ENCODE measurements around the gene FAM131A.

The FAM131A gene, protein sequence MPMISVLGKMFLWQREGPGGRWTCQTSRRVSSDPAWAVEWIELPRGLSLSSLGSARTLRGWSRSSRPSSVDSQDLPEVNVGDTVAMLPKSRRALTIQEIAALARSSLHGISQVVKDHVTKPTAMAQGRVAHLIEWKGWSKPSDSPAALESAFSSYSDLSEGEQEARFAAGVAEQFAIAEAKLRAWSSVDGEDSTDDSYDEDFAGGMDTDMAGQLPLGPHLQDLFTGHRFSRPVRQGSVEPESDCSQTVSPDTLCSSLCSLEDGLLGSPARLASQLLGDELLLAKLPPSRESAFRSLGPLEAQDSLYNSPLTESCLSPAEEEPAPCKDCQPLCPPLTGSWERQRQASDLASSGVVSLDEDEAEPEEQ

DNA sequence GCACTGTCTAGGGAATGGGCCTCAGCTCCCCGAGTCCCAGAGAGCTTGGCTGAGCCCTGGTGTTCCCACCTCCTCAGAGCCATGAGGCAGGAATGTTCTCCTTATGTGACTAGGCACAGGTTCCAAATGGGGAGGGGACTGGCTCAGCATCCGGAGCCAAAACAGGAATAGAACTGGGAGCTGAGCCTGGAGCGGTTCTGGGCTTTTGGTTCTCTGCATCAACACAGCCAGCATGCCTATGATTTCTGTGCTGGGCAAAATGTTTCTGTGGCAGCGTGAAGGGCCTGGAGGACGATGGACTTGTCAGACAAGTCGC is at the start of gene FAM131A:
Gene FAM131A, plus strand, starts transcription at position 202 of the 316 bp plus-strand sequence. Its CDS starts 31 bp downstream, at position 233.
- DNase-seq, result no peak

DNA sequence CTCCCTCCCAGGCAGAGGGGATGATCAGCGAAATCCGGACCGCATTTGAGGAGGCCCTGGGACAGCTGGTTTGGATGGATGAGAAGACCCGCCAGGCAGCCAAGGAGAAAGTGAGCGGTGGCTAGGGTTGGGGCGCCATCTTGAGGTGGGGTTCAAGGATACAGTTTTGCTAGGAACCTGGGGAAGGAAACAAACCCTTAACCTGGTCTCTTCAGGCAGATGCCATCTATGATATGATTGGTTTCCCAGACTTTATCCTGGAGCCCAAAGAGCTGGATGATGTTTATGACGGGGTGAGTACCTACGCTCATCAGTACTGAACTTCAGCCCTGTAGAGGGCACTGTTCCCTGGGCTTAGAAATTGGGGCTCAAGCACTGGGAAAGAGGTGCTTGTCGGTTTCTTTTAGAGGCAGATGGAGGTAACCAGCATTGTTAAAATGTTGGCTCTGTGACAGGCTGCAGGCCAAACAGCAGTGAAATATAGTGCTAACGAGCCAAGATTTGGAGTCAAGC is 47.9 kb upstream of the FAM131A start:
- DNase-seq, result no peak

DNA sequence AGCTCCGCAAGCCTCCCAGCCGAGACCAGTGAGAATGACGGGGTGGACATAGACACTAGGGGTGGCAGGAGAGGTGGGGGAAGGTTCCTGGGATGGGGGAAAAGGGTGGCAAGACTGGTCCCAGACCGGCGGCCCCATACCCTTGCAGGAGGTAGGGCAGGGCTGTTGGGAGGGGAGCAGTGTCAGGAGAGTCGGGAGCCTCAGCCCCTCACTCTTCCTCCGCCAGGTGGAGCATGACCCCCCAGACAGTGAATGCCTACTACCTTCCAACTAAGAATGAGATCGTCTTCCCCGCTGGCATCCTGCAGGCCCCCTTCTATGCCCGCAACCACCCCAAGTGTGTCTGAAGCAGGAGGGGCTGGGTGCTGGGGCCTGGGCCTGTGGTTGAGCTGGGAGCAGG is 47.1 kb upstream of the FAM131A start:
- no peak for DNase-seq

DNA sequence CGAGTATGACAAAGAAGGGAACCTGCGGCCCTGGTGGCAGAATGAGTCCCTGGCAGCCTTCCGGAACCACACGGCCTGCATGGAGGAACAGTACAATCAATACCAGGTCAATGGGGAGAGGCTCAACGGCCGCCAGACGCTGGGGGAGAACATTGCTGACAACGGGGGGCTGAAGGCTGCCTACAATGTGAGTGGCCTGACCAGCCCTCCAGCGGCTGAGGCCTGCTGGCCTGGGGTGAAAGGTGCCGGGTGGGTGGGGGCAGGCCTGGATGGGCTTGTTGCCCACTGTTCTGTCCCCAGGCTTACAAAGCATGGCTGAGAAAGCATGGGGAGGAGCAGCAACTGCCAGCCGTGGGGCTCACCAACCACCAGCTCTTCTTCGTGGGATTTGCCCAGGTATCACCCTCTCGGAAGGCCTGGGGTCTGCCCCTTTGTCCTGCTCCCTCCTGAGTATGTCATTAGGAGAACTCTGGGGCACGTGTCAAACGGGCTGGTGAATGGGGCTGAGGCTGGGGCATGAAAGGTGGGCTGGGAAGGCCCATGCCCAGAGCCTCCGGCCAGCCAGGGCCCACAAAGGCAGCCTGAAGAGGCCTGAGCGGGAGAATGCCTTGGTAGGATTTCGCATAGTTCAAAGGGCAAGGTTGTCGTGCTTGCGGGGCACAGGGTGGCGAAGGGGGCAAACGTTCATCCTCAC is 46.2 kb upstream of the FAM131A start:
- no peak for DNase-seq

DNA sequence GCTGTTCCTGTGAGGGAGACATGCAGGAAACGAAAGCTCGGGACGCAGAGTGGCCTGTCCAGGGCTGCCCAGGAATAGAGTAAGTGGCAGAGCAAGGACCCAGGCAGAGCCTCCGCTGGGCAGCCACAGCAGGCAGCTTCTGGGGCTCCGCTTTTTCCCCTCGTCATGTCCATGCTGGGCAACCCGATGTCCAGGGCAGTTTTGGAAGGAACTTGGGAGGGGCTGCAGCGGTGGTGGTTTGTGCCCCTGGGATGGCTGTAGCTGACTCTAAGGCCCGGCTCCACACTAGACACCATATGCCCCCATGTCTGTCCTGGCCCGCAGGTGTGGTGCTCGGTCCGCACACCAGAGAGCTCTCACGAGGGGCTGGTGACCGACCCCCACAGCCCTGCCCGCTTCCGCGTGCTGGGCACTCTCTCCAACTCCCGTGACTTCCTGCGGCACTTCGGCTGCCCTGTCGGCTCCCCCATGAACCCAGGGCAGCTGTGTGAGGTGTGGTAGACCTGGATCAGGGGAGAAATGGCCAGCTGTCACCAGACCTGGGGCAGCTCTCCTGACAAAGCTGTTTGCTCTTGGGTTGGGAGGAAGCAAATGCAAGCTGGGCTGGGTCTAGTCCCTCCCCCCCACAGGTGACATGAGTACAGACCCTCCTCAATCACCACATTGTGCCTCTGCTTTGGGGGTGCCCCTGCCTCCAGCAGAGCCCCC is 45.5 kb upstream of the FAM131A start:
- no peak for DNase-seq

DNA sequence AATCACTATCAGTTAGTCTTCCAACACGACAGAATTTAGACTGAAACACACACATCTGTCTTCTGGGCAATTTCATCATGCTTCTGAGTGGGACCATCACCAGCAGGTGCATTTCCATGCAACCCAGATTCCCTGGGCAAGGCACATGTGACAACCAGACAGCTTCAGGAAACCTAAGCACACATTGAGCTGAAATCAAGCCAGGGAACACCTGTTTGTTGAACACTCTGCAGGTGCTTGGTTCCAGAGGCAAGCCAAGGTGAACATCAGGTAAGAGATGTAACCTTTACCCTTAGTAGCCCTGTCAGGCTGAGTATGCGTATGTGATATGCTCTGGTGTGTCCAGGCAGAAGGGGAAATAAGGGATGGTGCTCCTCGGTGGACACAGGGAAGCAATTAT is 41.6 kb upstream of the FAM131A start:
- no peak for DNase-seq

DNA sequence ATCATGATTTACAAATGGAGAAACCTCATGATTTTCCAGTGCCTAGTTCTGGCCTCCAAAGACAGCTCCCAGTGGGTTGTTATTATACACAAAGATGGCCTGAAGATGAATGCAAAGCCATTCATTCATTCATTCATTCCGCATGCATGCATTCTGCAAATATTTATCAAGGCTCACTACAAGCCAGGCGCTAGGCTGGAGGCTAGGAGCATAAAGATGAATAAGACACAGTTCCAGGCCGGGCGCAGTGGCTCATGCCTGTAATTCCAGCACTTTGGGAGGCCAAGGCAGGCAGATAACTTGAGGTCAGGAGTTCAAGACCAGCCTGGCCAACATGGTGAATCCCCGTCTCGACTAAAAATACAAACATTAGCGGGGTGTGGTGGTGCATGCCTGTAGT is 40.8 kb upstream of the FAM131A start:
- no peak for DNase-seq

DNA sequence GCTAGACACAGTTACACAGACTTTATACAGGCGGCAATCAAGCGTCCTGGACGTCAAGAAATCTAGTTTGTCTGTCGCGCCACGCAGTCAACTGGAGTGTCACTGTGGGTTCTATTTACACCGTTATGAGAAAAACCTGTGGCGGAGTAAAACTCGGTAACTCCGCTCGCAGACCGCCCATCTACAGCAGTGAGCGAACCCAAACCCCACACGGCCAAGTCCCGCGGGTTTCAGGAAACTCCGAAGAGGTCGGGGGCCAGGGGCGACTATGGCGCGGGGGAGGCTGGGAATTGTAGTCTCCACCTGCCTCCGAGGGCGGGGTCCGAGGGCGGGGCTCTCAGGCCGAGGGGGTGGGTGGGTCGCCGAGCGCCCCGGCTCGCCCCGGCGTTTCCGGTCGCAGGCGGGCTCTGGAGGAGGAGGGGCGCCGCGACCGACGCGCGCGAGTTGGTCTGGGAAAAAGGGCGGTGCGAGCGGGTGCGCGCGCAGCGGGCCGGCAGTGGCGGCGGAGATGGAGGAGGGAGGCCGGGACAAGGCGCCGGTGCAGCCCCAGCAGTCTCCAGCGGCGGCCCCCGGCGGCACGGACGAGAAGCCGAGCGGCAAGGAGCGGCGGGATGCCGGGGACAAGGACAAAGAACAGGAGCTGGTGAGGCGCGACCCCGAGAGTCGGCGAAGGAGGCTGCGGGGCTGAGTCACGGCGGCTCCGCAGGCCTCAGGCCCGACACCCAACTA is 38.5 kb upstream of the FAM131A start, which contains the start of gene PSMD2:
Gene PSMD2, plus strand, starts transcription at position 483 of the 729 bp plus-strand sequence. Its CDS starts 26 bp downstream, at position 509.
- DNase-seq, result peak; percentile 86

DNA sequence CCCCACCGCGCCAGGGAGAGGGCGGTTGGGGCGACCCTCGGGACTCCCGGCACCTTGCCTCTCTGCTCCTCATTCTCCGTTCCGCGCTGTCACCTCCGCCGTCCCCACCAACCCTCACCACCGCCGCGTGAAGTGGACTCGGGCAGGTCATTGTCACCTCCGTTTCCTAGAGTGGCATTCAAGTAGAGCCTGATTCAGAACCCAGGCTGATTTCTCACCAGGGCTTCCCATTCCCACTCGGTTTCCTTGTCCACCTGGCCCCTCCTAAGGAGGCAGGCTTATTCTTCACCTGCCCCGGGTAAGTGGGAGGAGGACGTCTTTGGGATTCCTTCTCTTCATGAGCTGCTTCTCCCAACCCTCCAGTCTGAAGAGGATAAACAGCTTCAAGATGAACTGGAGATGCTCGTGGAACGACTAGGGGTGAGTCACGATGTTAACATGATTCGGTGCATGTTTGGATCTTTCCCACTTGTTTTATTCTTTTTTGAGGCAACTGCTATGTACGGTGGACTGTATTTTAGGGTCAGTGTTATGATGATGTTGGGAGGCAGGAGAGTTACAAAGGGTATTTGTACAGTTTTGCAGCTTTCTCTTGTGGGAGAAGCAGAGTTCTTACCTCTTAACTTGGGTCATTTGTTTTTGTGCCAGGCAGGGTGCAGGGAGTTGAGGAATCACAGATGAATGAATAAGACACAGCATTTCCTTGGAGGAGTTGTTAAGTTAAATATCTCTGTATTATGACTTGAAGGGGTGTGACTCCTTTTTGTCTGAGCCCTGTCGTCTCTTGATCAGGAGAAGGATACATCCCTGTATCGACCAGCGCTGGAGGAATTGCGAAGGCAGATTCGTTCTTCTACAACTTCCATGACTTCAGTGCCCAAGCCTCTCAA is 37.7 kb upstream of the FAM131A start:
- DNase-seq, result no peak

DNA sequence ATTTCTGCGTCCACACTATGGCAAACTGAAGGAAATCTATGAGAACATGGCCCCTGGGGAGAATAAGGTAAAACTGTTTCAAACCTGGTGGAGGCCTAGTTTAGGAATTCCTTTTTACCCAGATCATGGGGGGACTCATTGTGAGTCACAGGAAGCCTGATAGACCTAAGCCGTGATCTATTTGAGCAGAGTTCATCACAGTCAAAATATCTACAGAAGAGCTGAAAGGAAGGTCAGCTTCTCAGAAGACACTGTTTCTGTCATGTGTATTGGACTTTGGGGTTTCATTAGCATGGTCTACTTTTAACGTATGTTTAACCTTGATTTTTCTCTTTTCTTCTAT is 37.1 kb upstream of the FAM131A start:
- DNase-seq, result no peak

DNA sequence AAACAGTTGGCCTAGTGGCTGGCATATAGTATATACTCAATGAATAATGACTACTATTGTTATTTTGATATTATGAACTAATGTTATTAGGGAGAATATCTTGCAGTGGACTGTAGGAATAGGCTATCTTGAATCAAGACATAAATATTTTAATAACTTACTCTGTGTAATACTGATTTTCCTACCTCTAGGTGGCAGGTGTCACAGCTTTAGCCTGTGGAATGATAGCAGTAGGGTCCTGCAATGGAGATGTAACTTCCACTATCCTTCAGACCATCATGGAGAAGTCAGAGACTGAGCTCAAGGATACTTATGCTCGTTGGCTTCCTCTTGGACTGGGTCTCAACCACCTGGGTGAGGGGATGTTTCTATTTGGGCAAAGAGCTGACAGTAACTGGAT is 31.8 kb upstream of the FAM131A start:
- no peak for DNase-seq

DNA sequence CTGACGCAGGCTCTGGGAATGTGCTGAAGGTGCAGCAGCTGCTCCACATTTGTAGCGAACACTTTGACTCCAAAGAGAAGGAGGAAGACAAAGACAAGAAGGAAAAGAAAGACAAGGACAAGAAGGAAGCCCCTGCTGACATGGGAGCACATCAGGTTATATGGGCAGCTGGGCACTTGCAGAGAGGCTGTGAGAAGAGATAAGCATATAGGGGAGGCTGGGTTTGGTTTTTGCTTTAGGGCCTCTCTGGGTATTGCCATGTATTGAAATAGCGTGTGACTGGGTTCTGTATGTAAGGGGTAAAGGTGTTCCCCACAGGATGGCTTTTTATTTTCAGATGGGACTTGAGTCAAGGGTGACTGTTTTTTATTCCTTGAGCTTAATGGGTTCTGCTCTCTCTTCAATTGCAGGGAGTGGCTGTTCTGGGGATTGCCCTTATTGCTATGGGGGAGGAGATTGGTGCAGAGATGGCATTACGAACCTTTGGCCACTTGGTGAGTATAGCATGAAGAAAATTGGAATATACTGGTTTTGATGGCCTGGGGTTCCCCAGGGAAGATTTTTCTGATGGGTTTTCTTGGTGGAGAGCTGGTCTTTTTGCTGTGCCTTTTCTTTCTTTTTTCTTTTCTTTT is 30.9 kb upstream of the FAM131A start:
- DNase-seq, result no peak

DNA sequence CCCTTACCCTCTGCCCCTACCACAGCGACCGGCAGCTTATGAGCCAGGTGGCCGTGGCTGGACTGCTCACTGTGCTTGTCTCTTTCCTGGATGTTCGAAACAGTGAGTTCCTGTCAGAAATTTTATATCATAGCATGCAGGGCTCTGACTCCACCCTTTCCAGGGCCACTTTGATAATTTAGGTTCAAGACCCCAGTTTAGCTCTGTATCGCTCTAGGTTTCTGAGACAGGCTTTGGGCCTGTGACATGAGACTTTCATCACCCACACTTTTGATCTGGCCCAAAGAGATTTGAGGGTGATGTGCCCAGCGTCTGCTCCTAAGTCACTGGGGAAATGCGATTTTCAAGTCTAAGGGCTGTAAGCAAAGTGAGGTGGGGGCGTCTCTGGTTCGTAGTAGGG is 29.5 kb upstream of the FAM131A start:
- no peak for DNase-seq

DNA sequence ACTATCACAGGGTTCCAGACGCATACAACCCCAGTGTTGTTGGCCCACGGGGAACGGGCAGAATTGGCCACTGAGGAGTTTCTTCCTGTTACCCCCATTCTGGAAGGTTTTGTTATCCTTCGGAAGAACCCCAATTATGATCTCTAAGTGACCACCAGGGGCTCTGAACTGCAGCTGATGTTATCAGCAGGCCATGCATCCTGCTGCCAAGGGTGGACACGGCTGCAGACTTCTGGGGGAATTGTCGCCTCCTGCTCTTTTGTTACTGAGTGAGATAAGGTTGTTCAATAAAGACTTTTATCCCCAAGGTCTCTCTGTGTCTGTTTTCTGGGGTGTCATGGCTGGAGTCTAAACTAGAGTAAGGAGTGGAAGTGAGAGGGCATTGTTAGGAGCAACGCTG is 28.7 kb upstream of the FAM131A start:
- DNase-seq, result no peak

DNA sequence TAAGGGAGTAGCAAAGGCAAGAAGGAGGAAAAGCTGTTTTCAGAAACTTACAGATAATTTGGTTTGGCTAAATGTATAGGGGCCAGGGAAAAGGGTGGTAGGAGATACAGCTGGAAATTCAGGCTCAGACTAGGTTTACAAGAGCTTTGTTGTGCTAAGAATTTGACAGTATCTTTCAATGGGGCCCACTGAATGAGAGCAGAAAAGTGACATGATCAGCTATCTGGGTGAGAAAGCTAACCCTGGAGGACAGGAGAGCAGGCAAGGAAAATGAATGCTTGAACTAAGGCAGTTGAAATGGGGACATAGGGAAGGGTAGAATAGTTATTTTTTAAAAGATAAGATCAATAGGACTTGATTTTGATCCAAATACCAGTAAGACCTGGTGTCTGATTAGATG is 25.8 kb upstream of the FAM131A start:
- no peak for DNase-seq

DNA sequence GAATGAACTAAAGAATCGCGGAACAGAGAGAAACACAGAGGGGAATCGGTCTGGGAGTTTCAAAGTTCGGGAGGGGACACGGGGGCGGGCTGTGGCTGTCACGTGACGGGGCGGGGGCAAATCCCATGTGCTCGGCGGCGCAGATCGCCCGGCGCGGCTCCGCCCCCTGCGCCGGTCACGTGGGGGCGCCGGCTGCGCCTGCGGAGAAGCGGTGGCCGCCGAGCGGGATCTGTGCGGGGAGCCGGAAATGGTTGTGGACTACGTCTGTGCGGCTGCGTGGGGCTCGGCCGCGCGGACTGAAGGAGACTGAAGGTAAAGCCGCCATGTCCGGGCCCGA is 23.1 kb upstream of the FAM131A start, which contains the start of gene EIF4G1:
Gene EIF4G1, plus strand, starts transcription at position 244 of the 337 bp plus-strand sequence. CDS start 1,191 bp downstream, outside the sequence.
- DNase-seq, result no peak

DNA sequence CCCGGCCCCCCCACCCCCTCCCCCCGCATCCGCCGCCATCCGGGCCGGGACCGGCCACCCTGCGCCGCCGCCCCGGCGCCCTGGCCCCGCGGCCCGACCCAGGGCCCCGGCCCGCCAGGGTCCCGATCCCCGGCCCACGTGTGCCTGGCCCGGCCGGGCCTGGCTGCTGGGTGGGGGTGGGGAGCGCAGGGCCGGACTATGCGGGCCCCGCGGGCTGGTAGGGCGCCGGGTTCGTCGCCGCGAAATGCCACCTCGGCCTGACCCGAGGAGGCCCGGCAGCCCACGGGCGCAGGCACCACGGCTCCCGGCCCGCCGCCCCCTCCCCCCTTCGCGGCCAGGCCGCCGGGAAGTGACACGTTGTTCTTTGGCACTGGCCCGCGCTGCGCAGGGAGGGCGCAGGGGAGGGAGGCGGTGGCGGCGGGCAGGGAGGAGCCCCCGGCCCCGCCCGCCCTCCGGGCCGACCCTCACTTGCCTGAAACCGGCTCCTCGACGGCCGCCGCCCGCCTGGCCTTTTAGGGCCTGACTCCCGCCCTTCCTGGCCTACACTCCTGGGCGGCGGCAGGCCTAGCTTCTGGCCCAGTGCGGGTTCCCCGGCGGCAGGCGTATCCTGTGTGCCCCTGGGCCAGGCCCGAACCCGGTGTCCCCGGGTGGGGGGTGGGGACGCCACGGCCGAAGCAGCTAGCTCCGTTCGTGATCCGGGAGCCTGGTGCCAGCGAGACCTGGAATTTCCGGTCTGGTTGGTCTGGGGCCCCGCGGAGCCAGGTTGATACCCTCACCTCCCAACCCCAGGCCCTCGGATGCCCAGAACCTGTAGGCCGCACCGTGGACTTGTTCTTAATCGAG is 22.5 kb upstream of the FAM131A start:
- DNase-seq, result no peak

DNA sequence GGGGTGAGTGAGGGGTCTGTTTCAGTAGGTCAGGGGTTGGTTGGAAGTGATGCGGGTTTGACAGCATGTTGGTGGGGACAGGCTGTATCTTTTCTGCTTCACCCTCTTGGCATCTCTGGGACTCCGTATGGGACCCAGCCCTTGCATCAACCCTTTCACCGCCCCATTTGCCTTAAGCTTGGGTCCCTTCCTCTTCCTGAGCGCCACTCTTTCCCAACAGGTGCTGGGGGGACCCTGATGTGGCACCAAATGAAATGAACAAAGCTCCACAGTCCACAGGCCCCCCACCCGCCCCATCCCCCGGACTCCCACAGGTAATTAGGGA is 21.9 kb upstream of the FAM131A start:
- no peak for DNase-seq

DNA sequence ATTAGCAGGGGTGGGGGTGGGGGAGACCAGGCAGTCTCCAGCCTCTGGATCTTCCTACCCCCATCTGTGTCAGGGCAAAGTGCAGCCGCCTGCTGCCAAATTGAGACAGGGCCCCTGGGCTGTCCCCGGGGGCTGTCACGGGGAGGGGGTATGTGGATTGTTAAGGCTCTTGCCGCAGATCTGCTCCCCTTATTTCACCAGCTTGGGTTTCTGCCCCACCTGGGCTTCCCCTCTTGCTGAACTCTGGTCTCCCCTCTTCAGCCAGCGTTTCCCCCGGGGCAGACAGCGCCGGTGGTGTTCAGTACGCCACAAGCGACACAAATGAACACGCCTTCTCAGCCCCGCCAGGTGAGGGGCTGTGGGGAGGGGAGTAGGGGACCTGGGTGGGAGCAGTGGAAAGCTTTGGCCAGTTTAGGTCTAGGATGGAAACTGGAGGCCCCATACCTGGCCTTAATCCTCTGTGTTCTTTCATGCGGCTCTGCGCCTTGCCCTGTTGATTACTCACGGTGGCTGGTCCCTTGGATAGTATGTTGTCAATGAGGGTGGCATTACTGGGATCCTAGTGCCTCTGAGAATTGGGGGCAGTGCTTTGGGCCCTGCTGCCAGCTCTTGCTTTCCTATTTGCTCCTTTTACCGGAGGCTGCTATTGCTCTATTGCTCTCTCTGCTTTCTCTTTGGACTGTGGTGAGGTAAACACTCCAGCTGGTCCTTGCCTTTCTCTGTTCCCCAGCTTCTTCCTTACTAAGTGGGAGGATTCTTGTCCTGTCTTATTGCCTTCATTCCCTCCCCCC is 21.3 kb upstream of the FAM131A start:
- DNase-seq, result no peak

DNA sequence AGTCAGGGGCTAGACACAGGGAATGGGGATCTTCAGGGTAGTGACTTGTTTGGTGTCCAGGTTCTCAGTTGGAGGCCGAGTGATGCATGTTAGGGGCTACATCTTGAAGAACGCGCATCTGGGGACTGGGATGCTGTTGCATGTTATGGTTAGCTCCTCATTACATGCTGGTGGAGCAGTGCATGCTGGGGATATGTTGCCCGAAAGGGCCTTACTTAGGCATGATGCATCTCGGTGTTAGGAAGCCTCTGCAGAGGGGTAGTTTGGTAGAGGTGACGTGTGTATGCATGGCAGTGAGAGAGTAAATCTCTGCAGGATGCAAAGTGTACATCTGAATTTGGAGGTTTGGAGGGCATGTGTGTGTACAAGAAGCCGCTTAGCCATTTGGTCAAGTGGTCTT is 20.6 kb upstream of the FAM131A start:
- DNase-seq, result no peak

Data from cortex of kidney (tissue), 1 donor.